Tongue (tissue), 2 donors: ENCODE results near the gene CHRNA1. TPM values are rescaled to one million over a fixed set of nuclear protein-coding genes. Genes with fewer than 3 reads are reported as not detected.

Source experiments
- DNase-seq: peaks from one replicate; pipeline ENCODE4 v3.0.0-alpha.2; 2015
- total RNA-seq: library from RNA; depleted of rRNA; stranded (reverse); fragments of >200 nt; gene quantifications from one replicate; pipeline ENCODE4 v1.2.3, GENCODE V29; 2014

CHRNA1 gene
- total RNA-seq: 47.4 TPM

DNA sequence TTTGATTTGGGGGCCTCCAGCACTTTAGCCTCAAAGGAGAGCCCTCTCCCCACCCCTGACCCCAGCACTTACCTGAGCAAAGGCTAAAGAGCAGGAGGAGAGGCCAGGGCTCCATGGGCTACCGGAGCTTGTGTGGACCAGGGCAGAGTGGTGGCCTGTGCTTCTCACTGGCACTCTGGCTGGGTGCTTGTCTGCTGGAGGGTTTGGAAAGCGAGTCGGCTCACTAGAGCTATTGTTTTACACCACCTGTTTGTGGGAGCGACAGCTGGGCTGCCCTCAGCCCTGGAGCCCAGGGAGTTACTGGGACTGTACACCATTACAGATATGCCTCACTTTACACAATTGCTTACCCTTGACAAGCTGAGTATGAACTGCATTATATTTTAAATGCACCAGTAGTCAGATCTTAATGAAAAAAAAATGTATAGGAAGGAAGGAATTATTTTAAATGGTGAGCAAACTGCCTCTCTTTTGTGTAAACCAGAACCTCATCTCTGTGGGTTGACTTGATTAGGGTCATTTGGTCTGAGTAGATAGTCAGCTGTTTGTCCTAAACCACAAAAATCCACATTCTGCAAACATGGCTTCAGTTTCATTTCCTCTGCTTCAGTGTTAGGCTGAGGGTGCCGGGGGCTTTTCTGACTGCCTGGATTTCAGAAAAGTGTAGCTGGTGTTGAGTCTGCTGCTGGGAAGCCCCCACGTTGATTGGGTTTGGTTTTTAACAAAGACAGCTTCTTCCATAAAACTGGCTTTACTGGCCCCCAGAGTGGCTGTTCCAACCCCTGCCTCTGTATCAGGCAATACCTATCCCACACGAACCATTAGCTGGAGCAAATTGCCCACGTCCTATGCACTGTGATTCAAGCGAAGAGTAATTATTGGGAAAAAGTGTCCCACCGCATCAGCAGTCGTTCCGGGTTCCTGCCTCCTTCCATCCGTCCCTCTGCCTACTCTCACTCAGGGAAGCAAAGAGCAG, at the start of gene CHRNA1:
CHRNA1 (minus strand) TSS at position 193 of the 976 bp plus-strand sequence; CDS start at position 115, 78 bp downstream.
- DNase-seq: peak; percentile 94

DNA sequence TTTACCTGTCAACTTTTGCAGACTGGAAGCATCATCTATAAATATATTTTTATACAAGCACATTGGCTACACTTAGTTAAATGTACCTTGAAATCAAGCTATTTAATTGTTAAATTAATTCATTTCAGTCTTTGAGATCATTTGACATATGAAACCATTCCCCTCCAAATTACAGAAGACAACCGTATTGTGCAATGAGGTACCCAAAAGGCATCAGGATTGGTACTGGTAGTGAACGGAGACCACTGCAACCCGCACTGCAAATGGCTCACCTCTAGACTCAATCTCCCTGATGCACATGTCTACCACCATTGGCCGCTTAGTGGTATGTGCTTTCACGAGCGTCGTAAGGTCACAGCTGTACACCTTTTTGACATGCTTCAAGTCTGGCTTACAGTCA, 47.8 kb upstream of the CHRNA1 start:
- no peak for DNase-seq

DNA sequence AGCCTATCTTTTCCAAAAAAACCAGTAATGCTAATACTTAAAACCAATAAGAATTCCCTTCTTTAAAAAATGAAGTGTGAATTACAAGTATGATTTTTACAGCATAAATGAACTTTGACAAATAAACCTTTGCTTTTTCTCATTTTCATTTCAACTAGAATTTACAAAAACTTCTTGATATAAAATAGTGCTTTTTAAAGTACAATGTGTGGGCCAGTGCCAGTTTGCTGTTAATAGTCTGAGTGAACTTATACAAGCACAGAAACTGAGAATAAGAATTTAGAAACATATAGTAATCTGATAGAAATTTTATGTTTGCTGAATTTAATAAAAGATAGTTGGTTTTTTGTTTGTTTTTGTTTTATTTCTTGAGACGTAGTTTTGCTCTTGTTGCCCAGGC, 43.7 kb upstream of the CHRNA1 start:
- DNase-seq: no peak

DNA sequence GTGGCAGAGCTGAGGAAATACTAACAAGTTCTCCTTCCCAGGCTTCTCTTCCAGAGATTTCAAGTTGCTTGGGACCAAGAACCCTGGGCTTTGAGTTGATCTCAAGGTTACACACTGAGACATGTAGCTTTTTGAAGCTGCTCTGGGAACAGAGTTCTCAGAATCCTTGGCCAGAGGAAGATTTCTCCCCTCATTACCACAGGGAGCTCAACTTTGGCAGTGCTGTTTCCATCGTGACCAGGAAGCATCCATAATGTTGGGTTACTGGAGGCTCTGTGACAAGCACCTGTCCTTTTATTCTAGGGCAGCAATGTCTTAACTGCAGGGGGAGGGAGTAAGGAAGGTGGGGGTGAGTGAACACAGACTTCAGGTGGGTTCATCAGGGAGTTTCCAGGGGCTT, 41.5 kb upstream of the CHRNA1 start:
- DNase-seq: peak; percentile 26

DNA sequence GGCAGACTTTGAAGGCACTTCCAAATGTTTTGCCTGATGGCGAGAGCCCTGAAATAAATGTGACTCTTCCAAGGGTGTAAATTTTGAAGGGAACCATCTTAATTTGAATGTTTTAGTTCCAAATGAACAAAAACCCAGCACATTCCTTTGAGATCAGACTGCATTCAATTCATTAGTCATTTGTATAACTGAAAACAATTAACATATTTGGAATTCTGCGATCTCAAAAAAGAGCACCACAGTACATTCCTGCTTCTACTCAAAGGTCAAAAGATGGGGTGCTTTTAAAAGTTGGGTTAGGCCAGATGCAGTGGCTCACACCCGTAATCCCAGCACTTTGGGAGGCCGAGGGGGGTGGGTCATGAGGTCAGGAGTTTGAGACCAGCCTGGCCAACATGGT, 38.2 kb upstream of the CHRNA1 start:
- no peak for DNase-seq

DNA sequence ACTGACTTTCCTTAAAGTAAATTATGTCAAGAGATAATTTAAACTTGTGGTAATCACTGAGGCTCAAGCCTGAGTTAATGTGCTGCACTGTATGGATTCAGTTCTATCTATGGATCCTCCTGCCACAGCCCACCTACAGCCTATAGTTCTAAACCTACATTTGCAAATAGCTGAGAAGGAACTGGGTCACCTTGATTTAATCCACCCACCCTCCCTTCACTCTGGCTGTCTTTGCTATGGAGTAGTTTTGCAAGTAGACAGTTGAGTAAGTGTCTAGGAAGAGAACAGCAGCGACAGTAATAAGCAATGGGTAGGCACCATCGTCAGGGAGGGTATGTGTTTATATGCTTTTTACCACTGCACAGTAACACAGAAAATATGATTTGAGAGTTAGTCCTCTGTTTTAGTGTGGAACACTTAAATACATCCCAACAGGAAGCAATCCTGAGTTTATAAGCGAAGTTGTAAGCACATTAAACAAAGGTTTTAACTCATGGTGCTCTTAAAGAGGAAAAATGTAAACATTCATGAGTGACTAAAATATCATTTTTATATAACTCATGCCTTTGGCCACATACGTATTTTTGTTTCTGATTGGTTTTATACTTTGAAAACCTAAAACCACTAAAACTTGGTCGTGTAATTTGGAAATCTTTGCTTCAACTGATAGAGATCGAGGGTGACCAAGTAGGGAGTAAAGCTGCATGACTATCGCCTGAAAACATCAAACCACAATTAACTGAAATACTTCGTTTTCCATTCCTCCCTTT, 36.3 kb upstream of the CHRNA1 start:
- DNase-seq: no peak

DNA sequence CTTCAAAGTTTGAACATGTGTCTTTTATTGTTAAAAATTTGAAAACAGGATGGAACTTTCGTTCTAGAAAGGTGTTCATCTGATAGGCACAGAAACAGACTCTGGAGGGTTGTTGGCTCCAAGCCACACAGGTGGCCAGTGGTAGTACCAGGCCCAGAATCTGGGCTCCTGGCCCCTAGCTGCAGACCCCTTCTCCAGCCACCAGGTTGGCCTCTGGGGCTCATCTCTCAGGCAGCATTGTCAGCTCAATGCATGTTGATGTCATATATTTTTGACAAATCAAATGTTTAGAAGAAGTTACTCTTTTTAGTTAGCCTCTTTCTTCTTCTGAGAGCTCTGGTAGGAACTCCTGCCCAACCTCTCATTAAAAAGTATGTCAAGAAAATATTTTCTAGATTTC, 34.5 kb upstream of the CHRNA1 start:
- DNase-seq: no peak

DNA sequence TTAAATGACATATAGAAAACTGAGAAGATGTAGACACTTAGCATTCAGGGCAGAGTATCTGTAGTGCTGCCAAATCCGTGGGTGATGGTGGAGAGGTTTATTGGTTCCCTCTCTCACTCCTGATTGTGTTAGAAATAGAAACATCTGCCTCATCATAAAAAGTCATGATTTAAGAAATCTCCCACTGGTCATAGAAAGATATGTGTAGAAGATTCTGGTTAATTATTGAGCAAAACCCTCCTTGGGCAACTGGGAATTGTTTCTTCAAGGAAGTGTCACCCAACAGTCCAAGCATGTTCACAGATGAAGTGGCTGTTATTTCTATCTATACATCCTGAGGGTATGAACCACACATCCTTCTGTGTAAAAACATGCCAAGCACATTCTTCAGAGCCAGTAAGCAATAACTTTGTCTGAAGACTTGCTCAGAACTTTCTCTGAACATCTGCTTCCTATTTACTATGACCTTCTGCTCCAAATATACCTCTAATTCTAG, 33.6 kb upstream of the CHRNA1 start:
- DNase-seq: no peak

DNA sequence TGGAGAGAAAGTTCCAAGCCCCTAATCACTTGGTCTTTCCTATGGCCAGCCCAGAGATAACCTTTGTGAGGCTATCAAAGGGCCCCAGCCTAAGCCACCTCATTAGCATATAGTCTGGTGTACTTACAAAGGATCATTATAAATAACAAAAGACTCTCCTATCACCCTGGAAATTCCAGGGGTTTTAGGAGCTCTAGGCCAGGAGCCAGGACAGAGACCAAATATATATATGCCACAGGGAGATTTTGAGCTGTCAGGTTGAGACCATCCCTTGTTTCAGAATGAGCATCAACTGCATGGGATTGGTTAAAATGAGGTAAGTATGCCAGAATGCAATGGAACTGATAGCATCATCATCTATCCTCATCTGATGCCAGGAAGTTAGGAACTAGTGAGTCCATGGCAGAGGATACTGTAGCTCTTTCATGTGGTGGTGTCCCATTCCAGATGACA, 32.1 kb upstream of the CHRNA1 start:
- DNase-seq: no peak

DNA sequence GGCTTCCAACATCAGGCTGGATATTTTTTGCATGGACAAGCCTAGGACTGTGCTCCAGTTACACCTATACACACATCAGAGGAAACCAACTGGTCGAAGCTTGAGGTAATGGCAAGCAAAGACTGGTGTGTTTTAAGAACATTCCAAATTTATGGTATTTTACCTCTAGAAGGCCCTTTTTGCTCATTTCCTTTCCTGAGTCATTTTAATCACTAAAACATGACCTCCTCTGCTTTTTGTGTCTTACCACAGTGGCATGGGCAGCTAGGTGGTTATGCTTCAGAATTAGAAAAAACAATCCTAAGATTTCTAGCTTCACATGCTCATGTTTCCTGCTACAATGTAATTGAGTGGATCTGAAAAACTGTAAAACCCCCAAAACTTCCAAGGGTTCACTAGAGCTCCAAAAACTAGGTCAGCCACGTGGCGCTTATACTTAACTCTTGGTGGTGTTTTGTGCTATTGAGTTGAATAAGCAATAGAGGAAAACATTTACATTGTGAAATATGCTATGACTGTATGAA, 30.6 kb upstream of the CHRNA1 start:
- no peak for DNase-seq

DNA sequence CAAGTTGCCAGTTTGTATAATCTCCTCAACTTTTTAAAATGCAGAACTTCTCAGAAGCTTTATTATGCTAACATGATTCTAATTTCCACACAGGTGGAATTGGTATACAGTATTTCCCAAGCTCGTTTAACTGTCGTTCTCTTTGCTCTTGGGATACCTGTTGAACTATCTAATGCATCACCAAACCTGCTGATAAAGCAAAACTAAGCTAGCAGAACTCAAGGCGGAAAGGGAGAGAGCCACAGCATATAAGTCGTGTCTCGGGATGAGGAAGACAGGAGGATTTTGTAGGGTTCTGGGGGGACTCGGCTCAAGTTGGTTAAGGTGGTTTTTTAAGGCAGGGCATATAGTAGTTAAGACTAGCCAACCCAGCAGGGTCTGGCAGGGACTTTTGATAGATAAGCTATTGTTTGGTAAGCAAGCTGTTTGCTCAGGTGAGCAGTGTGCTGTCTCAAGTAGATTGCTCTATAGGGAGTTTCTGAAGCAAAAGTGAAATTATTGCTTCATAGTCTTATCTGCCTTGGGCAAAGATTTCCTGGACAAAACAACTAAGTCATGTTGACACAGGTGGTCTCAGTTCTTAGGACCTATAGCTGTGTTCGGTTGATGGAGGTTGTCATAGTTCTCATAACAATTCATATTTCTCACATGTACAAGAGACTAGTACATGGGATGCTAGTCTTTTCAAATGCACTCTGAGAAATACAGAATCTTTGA, 28.2 kb upstream of the CHRNA1 start:
- no peak for DNase-seq

DNA sequence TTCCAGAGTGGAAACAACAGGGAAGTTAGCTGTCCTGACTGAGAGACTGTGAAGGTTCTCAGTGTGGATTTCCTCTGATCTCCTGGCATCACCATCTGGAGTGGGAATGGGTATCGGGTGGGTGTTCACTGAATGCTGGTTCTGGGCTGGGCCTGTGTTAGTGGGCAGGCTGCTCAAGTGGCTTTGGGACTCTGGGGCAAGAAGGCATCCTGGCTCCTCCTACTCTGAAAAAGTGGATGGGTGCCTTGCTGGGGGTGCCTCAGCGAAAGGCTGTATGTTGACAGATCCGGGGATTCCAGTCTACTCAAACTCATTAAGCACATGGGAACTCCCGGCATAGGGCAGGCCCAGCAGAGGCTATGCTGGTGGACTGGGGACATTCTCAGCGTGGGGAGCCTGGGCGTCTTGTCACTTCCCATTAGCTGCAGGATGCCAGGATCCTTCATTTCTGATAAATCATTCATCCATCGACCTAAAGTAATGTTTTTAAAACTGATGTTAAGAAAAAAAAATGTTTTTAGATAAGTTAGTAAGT, 27.5 kb upstream of the CHRNA1 start:
- DNase-seq: no peak

DNA sequence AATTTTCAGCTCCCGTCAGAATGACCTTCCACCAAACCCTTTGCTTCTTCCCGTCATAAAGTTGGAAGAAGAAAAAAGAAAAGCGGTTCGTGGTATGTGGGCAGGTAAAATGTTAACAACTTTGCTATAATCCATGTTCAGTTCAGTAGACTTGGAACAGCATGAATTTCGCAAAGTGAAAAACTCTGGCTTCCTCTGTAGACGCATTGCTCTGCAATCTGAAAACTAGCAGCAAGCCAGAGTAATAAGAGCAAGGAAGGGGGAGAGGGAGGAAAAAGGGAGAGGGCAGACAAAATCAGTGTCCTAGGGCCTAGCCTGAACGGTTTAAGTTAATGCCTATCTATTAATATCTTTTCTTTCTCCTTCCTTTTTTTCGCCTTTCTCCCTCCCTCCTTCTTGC, 26.7 kb upstream of the CHRNA1 start:
- DNase-seq: no peak

DNA sequence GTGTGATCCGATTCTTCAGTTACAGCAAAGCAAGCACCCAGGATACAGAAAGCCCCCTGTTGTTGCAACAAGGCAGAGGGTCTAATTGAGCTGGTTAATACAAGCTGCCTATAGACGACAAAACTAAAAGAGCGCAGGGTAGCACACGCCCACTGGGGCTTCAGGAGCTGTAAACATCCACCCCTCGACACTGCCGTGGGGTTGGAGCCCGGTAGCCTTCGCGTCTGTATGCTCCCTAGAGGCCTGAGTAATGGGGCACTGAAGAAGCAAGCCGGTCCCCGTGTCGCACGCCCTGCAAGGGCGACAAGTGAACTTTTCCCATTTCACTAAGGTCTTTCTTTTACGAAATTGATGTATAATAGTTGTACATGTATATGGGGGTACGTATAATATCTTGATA, 24.7 kb upstream of the CHRNA1 start:
- no peak for DNase-seq

DNA sequence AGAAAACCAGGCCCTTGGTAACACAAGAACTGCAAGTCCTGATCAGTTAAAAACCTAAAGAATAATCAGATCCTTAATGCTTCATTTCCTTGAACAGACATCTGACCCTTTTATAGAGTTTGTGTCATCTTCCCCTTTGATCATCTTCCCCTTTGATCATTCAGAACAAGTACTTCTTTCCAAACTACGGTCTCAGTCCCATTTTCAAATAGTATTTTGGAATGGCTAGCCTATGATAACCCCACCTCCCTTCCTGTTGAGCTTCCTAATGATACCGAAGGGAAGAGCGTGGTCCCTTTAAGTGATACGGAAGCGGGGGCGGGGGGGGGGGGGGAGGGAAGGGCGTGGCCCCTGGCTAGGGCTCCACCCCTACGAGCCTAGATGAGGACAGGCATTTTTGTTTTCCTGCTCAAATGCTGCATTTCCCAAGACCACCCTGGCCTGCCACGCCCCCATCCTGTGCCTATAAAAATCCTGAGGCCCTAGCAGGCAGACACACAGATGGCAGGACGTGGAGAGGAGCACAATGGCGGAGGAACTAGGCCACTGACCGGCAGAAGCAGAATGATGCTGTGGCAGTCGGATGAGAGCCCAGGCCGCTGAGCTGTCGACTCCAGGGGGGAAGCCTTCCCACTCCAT, 24.1 kb upstream of the CHRNA1 start:
- DNase-seq: no peak

DNA sequence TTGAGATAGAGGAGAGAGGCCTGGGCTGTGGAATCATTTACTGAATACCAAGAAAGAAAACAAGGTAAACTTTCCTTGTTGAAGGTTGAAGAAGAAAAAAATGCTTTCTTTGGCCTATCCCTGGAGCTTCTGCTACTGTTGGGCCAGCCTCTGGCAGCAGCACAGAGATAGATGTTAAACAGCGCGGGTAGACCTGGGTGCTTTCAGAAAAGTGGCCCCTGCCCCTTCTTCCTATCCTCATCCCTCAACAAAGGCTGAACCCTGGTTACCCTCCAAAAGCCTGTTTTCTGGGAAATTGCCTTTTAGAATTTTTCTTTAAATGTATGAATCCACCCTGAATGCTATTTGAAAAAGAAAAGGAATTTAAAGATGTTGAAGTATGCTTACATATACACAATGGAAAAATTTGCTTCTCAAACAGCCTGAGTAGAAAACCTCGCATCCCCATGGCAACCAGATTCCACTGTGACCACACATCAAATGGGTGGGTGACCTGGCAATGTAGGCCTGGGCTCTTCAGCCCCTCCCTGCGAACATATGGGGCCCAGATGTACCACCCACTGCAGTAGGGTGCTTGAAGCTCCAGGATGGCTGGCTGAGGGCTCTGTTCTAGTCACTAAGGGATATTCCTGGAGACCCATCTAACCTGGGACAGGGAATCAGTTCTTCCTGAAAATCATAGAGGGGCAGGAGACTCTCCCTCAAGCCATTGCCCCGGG, 23.4 kb upstream of the CHRNA1 start:
- DNase-seq: peak; percentile 86

DNA sequence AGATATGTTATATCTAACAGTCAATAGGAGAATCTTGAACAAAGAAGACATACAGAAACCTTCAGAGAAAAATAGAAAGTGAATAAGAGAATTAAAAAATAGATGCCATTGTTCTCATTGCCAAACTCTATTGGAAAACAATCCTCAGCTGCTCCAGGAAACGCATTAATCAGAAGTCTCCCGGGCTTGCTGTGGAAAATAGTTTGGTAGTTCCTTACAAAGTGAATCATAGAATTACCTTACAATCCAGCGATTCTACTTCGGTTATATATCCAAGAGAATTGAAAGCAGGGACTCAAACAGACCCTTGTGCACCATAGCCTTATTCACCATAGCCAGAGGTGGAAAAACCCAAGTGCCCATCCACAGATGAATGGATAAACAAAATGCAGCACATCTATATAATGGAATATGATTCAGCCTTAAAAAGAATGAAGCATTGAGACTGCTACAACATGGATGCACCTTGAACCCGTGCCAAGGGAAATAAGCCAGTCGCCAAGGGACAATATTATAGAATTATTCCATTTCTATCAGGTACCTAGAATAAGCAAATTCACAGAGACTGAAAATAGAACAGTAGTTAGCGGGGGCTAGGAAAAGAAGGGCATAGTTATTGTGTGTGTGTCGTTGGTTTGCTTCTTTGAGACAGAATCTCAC, 21.9 kb upstream of the CHRNA1 start:
- DNase-seq: no peak

DNA sequence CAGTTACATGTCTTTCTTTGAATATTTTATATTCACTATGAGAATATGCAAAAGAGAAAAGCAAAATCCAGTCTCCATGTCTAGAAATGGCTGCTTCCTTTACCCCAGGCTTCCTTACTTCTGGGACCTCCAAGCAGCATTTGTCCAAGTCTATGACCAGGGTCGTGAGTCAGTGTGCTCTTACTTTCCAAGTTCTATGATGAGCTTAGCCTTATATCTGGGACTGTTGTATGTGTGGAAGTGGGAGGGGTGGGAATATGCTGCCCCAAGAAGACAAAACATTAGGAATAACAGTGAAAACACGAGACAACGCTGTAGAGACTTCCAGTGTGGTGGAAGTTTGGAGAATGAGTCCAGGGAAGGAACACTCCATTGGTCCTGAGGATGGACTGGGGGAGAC, 21.2 kb upstream of the CHRNA1 start:
- no peak for DNase-seq

DNA sequence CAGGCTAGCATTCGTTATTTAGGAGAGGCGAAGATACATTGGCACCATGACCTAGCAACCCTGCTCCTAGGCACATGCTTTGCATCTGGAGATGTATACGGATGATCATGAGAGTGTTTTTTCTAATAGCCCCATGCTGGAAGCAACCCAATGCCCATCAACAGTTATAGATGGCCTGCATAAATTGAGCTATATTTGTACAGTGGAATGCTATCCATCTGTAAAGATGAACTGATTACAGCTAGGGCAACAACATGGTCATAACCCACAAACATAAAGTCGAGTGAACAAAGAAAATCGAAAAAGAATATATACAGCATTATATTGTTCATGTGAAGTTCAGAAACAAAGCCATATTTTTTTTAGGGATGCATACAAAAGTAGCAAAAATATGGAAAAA, 20.6 kb upstream of the CHRNA1 start:
- DNase-seq: no peak

DNA sequence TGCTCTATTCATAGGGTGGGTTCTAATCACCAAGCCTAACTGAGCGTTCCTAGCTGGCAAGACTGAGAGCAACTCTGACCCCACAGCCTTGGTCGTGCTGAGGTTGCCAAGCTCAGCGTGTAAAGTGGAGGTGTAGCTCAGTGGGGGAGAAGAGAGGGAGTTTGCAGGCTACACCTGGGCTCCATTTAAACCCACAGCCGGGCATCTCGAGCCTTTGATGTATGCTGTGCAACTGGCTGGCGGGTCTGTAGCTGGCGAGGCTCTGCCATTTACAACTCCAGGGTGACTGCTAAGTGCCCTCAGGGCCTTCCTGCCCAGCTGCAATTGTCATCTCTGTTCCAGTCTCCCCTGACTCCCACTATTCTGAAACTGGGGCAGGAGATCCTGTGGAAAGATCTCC, 20.0 kb upstream of the CHRNA1 start:
- no peak for DNase-seq
